ENCODE measurements around the gene DARS2. TPM values are rescaled to one million over a fixed set of nuclear protein-coding genes. Genes with fewer than 3 reads are reported as not detected.
"Not testable (repeated sequence)": the region's sequence is repeated elsewhere in the genome, so short reads cannot be mapped to it uniquely, and the experiment has no call there.

Gene DARS2
- total and polyA plus RNA-seq, 2 experiments from 2014 or later = 13.1 to 17.7 TPM

- H4K20me1 ChIP-seq (ENCODE audit: insufficient read depth, poor library complexity, severe bottlenecking) = no peaks in the 10 kb centered on the region
- H3K4me2 ChIP-seq = no peak overlapping the region
- no peak overlapping the region for H2AFZ ChIP-seq
- WGBS (ENCODE audit: low lambda C conversion rate, missing lambda C conversion rate) = 100% methylated on average over 2 of the region's 2 CpGs
- no peaks in the 10 kb centered on the region for H3K79me2 ChIP-seq
- no peaks in the 10 kb centered on the region for H3K27me3 ChIP-seq
- no peak for DNase-seq (ENCODE audit: low spot score)
- H3K4me3 ChIP-seq = no peak overlapping the region
- no peaks in the 10 kb centered on the region for H3K36me3 ChIP-seq (replicated peaks; ENCODE audit: insufficient read depth, low read depth)
- H3K4me1 ChIP-seq (ENCODE audit: insufficient read depth) = no peaks in the 10 kb centered on the region
- H3K27ac ChIP-seq = no peak overlapping the region
- H3K9me3 ChIP-seq (ENCODE audit: low read depth) = no peaks in the 10 kb centered on the region
- TF ChIP-seq EZH2 (IDR thresholded peaks at IDR 0.05; ENCODE audit: borderline replicate concordance) (no peak), CTCF (IDR thresholded peaks at IDR 0.05; ENCODE audit: poor library complexity) (no peak), EZH2phosphoT487 (IDR thresholded peaks at IDR 0.05; ENCODE audit: low read depth, severe bottlenecking, unreplicated experiment) (no peak)
- H3K9me2 ChIP-seq (replicated peaks; ENCODE audit: insufficient read depth) = no peaks in the 10 kb centered on the region
These were observed 21.5 kb upstream of the DARS2 start for GRCh38 chr1:173802961-173803360.

- not testable (repeated sequence) for H2AFZ ChIP-seq; H3K27me3 ChIP-seq; H3K9me2 ChIP-seq (replicated peaks; ENCODE audit: insufficient read depth); H3K4me1 ChIP-seq (ENCODE audit: insufficient read depth); H3K4me2 ChIP-seq; H3K9me3 ChIP-seq (ENCODE audit: low read depth); H4K20me1 ChIP-seq (ENCODE audit: insufficient read depth, poor library complexity, severe bottlenecking); H3K4me3 ChIP-seq; H3K27ac ChIP-seq; H3K36me3 ChIP-seq (replicated peaks; ENCODE audit: insufficient read depth, low read depth); DNase-seq (ENCODE audit: low spot score)
- 99% methylated on average over 5 of the region's 5 CpGs for WGBS (ENCODE audit: low lambda C conversion rate, missing lambda C conversion rate)
- H3K79me2 ChIP-seq = peaks cover 36% of the 10 kb centered on the region
These were observed 10.8 kb upstream of the DARS2 start for GRCh38 chr1:173813654-173814053.

GRCh38 chr1:173818459-173818858 lies 6.0 kb upstream of the DARS2 start:
- WGBS (ENCODE audit: low lambda C conversion rate, missing lambda C conversion rate) = 58% methylated on average over 1 of the region's 1 CpG
- Histone ChIP-seq H3K27ac (no peak overlapping the region), H4K20me1 (ENCODE audit: insufficient read depth, poor library complexity, severe bottlenecking) (no peaks in the 10 kb centered on the region), H3K27me3 (no peaks in the 10 kb centered on the region), H3K4me3 (no peak overlapping the region), H3K9me3 (ENCODE audit: low read depth) (no peaks in the 10 kb centered on the region), H2AFZ (no peak overlapping the region), H3K79me2 (peaks cover 81% of the 10 kb centered on the region), H3K4me2 (no peak overlapping the region), H3K4me1 (ENCODE audit: insufficient read depth) (peaks cover 11% of the 10 kb centered on the region), H3K9me2 (replicated peaks; ENCODE audit: insufficient read depth) (no peaks in the 10 kb centered on the region), H3K36me3 (replicated peaks; ENCODE audit: insufficient read depth, low read depth) (no peaks in the 10 kb centered on the region)
- DNase-seq (ENCODE audit: low spot score) = no peak
- TF ChIP-seq EZH2phosphoT487 (IDR thresholded peaks at IDR 0.05; ENCODE audit: low read depth, severe bottlenecking, unreplicated experiment) = no peak
- no peak for TF ChIP-seq EZH2 (IDR thresholded peaks at IDR 0.05; ENCODE audit: borderline replicate concordance)

GRCh38 chr1:173821680-173822079 lies 2.8 kb upstream of the DARS2 start:
- 95% methylated on average over 4 of the region's 4 CpGs for WGBS (ENCODE audit: low lambda C conversion rate, missing lambda C conversion rate)
- no peak overlapping the region for H3K4me2 ChIP-seq

More at GRCh38 chr1:173821680-173822079, 2.8 kb upstream of the DARS2 start:
- no peak overlapping the region for H3K4me3 ChIP-seq
- H3K27ac ChIP-seq = no peak overlapping the region
- H3K79me2 ChIP-seq = peaks cover 69% of the 10 kb centered on the region
- DNase-seq (ENCODE audit: low spot score) = no peak
- no peaks in the 10 kb centered on the region for H3K9me3 ChIP-seq (ENCODE audit: low read depth)
- no peaks in the 10 kb centered on the region for H4K20me1 ChIP-seq (ENCODE audit: insufficient read depth, poor library complexity, severe bottlenecking)
- TF ChIP-seq EZH2 (IDR thresholded peaks at IDR 0.05; ENCODE audit: borderline replicate concordance) (no peak), CTCF (IDR thresholded peaks at IDR 0.05; ENCODE audit: poor library complexity) (no peak), EZH2phosphoT487 (IDR thresholded peaks at IDR 0.05; ENCODE audit: low read depth, severe bottlenecking, unreplicated experiment) (no peak)
- no peak overlapping the region for H2AFZ ChIP-seq
- H3K4me1 ChIP-seq (ENCODE audit: insufficient read depth) = peaks cover 11% of the 10 kb centered on the region
- H3K27me3 ChIP-seq = no peaks in the 10 kb centered on the region
- H3K9me2 ChIP-seq (replicated peaks; ENCODE audit: insufficient read depth) = no peaks in the 10 kb centered on the region
- no peaks in the 10 kb centered on the region for H3K36me3 ChIP-seq (replicated peaks; ENCODE audit: insufficient read depth, low read depth)
